Thymus (tissue), 11 donors: ENCODE results near the gene ARID1B. TPM values are rescaled to one million over a fixed set of nuclear protein-coding genes. Genes with fewer than 3 reads are reported as not detected.

Experiments used
- DNase-seq, 9 donors: peaks; one replicate each; pipeline ENCODE4 v3.0.0-alpha.2; 2013; ENCODE audit warnings: low spot score in 9 of 9, low read depth in 6 of 9, missing footprints in 1 of 9
- H3K27ac ChIP-seq, 2 donors: one replicate each; pipeline ENCODE4 v1.5.1; 2013; ENCODE audit warnings: control low read depth in 1 of 2, low read depth in 1 of 2, low read length in 1 of 2, mild to moderate bottlenecking in 1 of 2, moderate library complexity in 1 of 2
- H3K27me3 ChIP-seq, 2 donors: one replicate each; pipeline ENCODE4 v1.5.1; 2013; ENCODE audit warnings: low read length in 1 of 2; ENCODE audit not compliant: control insufficient read depth in 2 of 2, insufficient read depth in 1 of 2
- H3K36me3 ChIP-seq, 2 donors: one replicate each; pipeline ENCODE4 v1.5.1; 2013; ENCODE audit warnings: low read length in 1 of 2, mild to moderate bottlenecking in 1 of 2, moderate library complexity in 1 of 2; ENCODE audit not compliant: control insufficient read depth in 2 of 2, insufficient read depth in 2 of 2
- H3K4me1 ChIP-seq, 2 donors: one replicate each; pipeline ENCODE4 v1.5.1; 2013; ENCODE audit warnings: low read length in 2 of 2; ENCODE audit not compliant: control insufficient read depth in 2 of 2, insufficient read depth in 2 of 2
- H3K4me3 ChIP-seq, 2 donors: one replicate each; pipeline ENCODE4 v1.5.1; 2013; ENCODE audit warnings: low read length in 2 of 2, control low read depth in 1 of 2, mild to moderate bottlenecking in 1 of 2
- H3K9me3 ChIP-seq, 2 donors: one replicate each; pipeline ENCODE4 v1.5.1; 2013; ENCODE audit warnings: low read length in 1 of 2, mild to moderate bottlenecking in 1 of 2; ENCODE audit not compliant: control insufficient read depth in 2 of 2, insufficient read depth in 1 of 2
- WGBS: extraction: QIAGEN DNeasy Blood & Tissue Kit; methylation state at CpG from one replicate; pipeline ENCODE4 v1.1.7; 2013; 5-methylcytosine and 5-hydroxymethylcytosine counted together
- polyA plus RNA-seq: library from polyadenylated mRNA; stranded (reverse); fragments of 200-250 nt; gene quantifications from one replicate; pipeline ENCODE4 v1.2.3, GENCODE V29; 2013
- total RNA-seq: library from RNA; stranded (reverse); fragments of 120-200 nt; gene quantifications from one replicate; pipeline ENCODE4 v1.2.4, GENCODE V29; 2013
- donor health status: healthy.

The ARID1B gene
- total and polyA plus RNA-seq, 2 donors = 24.0 to 26.5 TPM

DNA sequence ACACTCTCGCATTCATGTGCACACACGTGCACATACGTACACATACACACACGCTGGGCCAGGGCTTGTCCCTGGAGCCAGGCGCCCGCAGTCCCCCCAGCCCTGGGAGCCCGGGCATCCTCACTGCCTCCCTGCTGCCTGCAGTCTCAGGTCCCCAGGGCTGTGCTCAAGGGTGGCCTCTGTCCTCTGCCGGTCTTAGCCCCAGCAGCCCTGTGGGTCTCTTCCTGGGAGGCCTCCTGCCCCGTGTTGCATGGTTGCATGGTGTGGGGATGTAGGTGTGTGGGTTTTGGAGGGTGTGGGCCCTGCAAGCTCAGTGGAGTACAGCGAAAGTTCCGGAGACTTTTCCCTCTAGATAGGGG is 444.6 kb downstream of the ARID1B start:
- H3K36me3 ChIP-seq = no peaks in the 10 kb centered on the region
- no peaks in the 10 kb centered on the region for H3K27me3 ChIP-seq
- peaks cover 3 to 42% of the 10 kb centered on the region in 2 donors for H3K4me1 ChIP-seq
- H3K4me3 ChIP-seq = no peak overlapping the region
- WGBS = 94% methylated on average over 11 of the region's 11 CpGs
- H3K27ac ChIP-seq = no peak overlapping the region
- peaks cover 0 to 4% of the 10 kb centered on the region in 2 donors for H3K9me3 ChIP-seq
- no peak for DNase-seq

DNA sequence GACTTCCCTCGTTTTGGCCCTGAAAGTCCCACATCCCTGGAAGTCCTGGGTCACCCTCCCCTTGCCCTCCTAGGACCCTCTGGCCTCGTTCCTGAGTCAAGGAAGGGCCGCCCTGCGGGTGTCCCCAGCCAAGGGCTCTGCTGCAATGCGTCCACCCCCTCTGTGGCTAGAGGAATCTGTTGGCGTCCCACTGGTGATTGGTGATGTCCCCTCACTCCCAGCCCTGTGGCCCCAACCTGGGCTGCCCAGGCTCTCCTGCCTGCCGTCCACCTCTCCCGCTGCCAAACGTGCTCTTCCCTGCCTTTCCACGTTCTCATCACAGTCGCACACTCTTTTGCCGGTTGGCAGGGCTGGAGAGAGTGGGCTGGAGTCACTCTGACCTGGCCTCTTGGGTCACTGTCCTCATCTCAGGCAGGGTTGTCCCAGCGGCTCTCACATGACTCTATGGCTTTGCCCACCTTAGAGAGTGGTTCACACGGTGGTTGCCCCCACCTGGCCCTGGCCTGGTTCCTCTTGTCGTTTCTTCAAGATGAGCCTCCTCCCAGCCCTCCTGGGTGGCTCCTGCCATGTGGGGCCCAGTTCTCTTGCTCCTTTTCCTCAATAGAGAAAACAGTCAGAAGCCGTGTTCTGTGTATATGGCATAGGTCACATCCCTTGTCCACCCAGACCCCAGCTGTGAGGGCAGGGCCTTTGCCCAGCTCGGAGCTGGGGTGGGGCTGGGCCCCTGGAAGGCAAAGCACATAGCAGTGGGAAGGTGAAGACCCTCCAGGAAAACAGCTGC is 445.2 kb downstream of the ARID1B start:
- 80% methylated on average over 17 of the region's 17 CpGs for WGBS
- Histone ChIP-seq H3K4me3 (no peak overlapping the region), H3K27ac (no peak overlapping the region), H3K36me3 (no peaks in the 10 kb centered on the region), H3K9me3 (peaks cover 0 to 4% of the 10 kb centered on the region in 2 donors), H3K4me1 (peaks cover 6 to 48% of the 10 kb centered on the region in 2 donors), H3K27me3 (no peaks in the 10 kb centered on the region)
- DNase-seq = no peak

DNA sequence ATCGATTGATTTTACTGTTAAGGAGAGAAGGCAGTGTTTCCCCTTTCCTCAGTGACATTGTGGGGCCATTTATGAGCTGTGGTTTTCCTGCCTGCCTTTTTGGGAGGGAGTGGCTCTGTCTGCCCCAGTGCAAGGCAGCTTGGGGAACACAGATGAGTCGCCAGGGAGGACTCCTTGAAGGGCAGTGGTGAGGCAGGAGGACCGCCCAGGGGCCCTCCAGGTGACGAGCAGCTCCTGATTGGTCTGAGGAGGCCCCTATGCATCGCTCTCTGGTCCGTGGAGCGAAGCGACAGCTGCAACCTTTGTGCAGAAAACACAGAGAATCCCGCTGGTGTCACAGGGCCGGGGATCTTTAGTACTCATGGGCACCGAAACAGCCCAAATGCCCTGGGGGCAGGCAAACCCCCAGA is 445.8 kb downstream of the ARID1B start:
- 25% methylated on average over 11 of the region's 11 CpGs for WGBS
- H3K27ac ChIP-seq = no peak overlapping the region
- H3K27me3 ChIP-seq = no peaks in the 10 kb centered on the region
- DNase-seq = peak in 1 of 9 donors; percentile 50
- no peaks in the 10 kb centered on the region for H3K36me3 ChIP-seq
- no peak overlapping the region for H3K4me3 ChIP-seq
- peaks cover 12 to 55% of the 10 kb centered on the region in 2 donors for H3K4me1 ChIP-seq
- peaks cover 0 to 4% of the 10 kb centered on the region in 2 donors for H3K9me3 ChIP-seq

DNA sequence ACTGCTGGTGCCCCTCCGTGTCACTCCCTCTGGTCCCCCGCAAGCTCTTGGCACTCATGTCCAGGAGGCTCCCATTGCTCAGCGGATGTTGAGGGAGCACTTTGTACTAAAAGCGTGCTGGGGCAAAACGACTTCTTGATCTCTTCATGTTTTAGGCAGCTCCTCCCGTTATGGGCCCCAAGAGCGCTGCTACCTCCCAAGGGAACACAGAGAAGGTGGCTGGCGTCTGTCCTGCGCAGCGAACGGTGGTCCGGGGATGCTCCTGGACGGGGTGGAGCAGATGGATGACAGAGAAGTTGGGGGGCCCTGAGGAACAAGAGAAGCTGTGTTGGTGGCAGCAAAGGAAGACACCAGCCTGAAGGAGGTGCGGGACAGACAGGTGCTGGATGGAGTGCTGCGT is 446.3 kb downstream of the ARID1B start:
- DNase-seq = no peak
- Histone ChIP-seq H3K27me3 (no peaks in the 10 kb centered on the region), H3K9me3 (peaks cover 0 to 4% of the 10 kb centered on the region in 2 donors), H3K36me3 (no peaks in the 10 kb centered on the region), H3K4me1 (peaks cover 13 to 59% of the 10 kb centered on the region in 2 donors), H3K4me3 (no peak overlapping the region), H3K27ac (no peak overlapping the region)
- 95% methylated on average over 15 of the region's 15 CpGs for WGBS

DNA sequence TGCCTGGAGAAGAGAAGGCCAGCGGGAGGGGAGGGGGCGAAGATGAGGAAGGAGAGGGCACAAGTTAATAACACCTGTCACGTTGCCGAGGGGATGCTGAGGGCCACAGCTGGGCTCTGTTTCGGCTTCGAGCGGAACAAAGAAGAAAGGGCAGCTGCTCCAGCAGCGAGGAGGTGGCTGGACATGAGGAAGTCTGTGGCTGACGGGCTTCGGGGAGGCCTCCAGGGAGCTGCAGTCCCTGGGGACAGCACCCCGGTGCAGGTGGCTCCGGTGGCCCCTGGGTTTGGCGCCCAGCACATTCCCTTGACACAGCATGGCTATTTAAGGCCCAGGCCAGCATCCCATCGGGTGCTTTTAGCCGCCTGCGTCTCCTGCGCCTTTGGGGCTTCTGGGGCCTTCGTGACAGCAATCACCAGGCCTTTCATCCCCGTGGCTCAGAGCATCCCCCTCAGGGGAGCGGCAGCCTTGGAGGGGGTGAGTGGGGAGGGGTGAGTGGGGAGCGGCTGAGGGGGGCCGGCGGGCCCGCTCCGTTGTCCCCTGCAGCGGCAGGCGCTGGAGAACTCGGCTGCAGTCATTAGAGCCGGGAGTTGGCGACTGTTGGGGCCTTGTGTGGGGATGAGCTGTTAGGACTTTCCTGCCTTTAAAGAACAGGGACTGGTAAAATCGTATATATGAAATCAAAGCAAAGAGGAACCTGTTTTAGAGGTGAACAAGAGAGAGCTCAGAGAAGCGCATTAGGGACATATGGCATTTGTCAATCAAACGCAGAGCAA is 447.2 kb downstream of the ARID1B start:
- 96% methylated on average over 33 of the region's 33 CpGs for WGBS
- peaks cover 13 to 65% of the 10 kb centered on the region in 2 donors for H3K4me1 ChIP-seq
- peaks cover 0 to 4% of the 10 kb centered on the region in 2 donors for H3K9me3 ChIP-seq
- H3K27me3 ChIP-seq = no peaks in the 10 kb centered on the region
- H3K27ac ChIP-seq = no peak overlapping the region
- DNase-seq = no peak
- H3K36me3 ChIP-seq = no peaks in the 10 kb centered on the region
- H3K4me3 ChIP-seq = no peak overlapping the region

DNA sequence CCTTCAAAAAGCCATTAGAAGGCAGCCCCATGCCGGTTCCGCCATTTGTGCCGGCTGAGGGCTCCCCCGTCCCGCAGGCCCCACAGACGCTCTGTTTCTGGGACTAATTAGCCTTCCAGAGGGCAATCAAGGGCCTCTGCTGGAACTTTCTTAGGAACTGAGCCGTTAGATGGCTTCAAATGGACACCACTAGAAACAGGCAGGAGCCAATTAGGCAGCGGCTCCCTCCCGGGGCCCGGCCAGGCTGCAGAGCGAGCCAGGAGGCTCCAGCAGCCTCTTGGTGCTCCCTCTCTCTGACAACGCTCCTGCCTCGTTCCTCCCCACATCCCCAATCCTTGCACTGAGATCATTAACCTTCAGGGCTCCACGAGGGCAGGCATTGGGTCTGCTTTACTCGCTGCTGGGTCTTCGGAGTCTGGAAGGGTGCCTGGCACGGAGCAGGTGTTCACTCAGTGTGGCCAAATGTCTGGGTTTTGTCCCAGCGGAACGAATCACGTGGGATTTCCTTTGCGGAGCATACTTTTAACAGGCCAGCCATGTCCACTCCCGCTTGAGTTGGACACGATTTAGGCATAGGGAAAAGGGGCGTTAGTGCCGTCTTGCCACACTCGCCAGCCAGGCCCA is 447.9 kb downstream of the ARID1B start:
- Histone ChIP-seq H3K36me3 (no peaks in the 10 kb centered on the region), H3K9me3 (peaks cover 0 to 4% of the 10 kb centered on the region in 2 donors), H3K4me1 (peaks cover 13 to 70% of the 10 kb centered on the region in 2 donors), H3K27me3 (no peaks in the 10 kb centered on the region), H3K4me3 (no peak overlapping the region), H3K27ac (no peak overlapping the region)
- 97% methylated on average over 26 of the region's 26 CpGs for WGBS
- DNase-seq = no peak

DNA sequence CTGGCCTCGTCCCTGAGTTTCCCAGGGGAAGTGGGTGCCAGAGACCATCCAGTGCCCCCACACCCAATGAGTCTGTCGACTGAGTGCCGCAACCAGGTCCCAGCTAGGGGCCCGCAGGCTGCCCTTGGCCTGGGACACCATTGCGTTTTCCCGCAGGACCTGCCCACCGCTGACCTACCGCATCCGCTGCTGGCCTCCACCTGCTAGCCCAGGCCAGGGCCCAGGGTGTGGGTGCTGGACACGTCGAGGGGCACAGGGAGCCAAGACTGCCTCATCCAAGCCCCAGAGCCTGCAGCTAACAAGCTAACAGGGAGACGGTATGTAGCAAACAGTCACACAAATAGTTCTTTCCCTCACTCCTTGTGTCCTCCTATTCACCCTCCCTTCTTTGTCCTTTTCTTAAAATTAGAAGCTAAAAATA is 448.4 kb downstream of the ARID1B start:
- Histone ChIP-seq H3K36me3 (no peaks in the 10 kb centered on the region), H3K4me3 (no peak overlapping the region), H3K9me3 (peaks cover 0 to 4% of the 10 kb centered on the region in 2 donors), H3K27ac (no peak overlapping the region), H3K27me3 (no peaks in the 10 kb centered on the region), H3K4me1 (peaks cover 13 to 75% of the 10 kb centered on the region in 2 donors)
- 97% methylated on average over 12 of the region's 12 CpGs for WGBS
- no peak for DNase-seq

DNA sequence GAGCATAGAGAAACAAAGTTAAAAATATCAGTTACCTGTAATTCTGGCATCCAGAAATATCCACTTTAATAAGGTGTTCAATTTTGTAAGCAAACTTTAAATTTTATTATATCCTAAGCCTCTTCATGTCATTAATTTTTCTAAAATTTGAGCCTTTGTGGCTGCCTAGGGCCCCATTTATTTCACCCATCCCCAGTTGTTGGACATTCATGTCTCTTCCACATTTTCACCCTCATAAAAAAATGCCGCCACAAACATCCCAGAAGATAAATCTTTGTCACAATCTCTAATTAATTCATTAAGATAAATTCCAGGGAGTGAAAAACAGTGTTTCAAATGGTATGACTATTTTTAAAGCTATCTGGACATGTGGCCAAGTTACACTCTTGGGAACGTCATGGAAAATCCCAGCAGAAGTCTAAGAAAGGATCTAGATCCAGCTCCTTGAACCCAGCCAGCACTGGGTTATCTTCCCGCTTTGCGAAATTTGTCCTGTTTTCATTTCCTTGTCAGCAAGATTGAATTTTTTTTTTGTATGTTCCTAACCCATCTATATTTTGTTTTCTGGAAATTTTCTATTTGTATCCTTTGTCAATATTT is 448.9 kb downstream of the ARID1B start:
- Histone ChIP-seq H3K4me3 (no peak overlapping the region), H3K9me3 (peaks cover 0 to 4% of the 10 kb centered on the region in 2 donors), H3K27me3 (no peaks in the 10 kb centered on the region), H3K4me1 (peaks cover 13 to 77% of the 10 kb centered on the region in 2 donors), H3K27ac (no peak overlapping the region), H3K36me3 (no peaks in the 10 kb centered on the region)
- WGBS = 95% methylated on average over 4 of the region's 4 CpGs
- DNase-seq = no peak
